GM12878 (cell line): ENCODE results near the gene GABRB3. TPM values are rescaled to one million over a fixed set of nuclear protein-coding genes. Genes with fewer than 3 reads are reported as not detected.

ENCODE experiments used
- ATAC-seq: fragments of 200-7000 bp; cut with Tn5 transposase; 3 replicates; pipeline ENCODE4 v1.9.1; 2020; ENCODE audit warnings: mild to moderate bottlenecking, moderate library complexity
- BruUV-seq: library from RNA; stranded (reverse); fragments of 400-500 nt; replicated peaks from 2 replicates; lab custom pipeline; 2021; lab: Mats Ljungman, UMichigan
- CTCF ChIA-PET: fragments of 300-600 bp; sonication (Branson Sonifier 250); formaldehyde crosslinking; extraction: SDS; loops from one replicate; lab custom pipeline; 2021; ENCODE audit warnings: inconsistent platforms; lab: Yijun Ruan, JAX
- POLR2A ChIA-PET: fragments of 350-600 bp; formaldehyde crosslinking; extraction: SDS; loops from one replicate; lab custom pipeline; 2021; ENCODE audit warnings: inconsistent platforms; lab: Charles Lee
- RAD21 ChIA-PET: fragments of 300-600 bp; sonication (Branson Sonifier 250); formaldehyde crosslinking; loops from one replicate; lab custom pipeline; 2023; ENCODE audit warnings: antibody characterized with exemption; ENCODE audit not compliant: unreplicated experiment; lab: Charles Lee
- SMC1A ChIA-PET: fragments of 300-600 bp; sonication (Branson Sonifier 250); formaldehyde crosslinking; loops from one replicate; lab custom pipeline; 2023; ENCODE audit not compliant: unreplicated experiment, uncharacterized antibody; lab: Charles Lee
- DNase-seq: peaks from one replicate; pipeline ENCODE4 v3.0.0-alpha.2; 2011; ENCODE audit warnings: low read depth, low spot score
- FAIRE-seq: peaks from 3 replicates; lab custom pipeline; 2011; peaks lifted over from hg19 to GRCh38; lab: Jason Lieb, UNC
- H2AFZ ChIP-seq: 2 replicates; pipeline ENCODE4 v1.6.0; 2011; ENCODE audit warnings: low read depth, low read length, control low read depth; ENCODE audit not compliant: control insufficient read depth
- H3K27ac ChIP-seq: 2 replicates; pipeline ENCODE4 v1.5.1; 2011; ENCODE audit warnings: control low read depth; ENCODE audit not compliant: control insufficient read depth, insufficient read depth
- H3K27me3 ChIP-seq, 2 experiments: replicated peaks in 1 of 2; 2 replicates each; pipeline versions ENCODE4 v1.6.0 to v1.6.1; 2011; ENCODE audit warnings: low read length in 1 of 2; ENCODE audit not compliant: control insufficient read depth in 2 of 2, insufficient read depth in 2 of 2
- H3K36me3 ChIP-seq, 2 experiments: 2 replicates each; pipeline ENCODE4 v1.5.1; 2011; ENCODE audit warnings: low read length in 1 of 2; ENCODE audit not compliant: control insufficient read depth in 2 of 2, insufficient read depth in 2 of 2
- H3K4me1 ChIP-seq: 2 replicates; pipeline ENCODE4 v1.6.1; 2011; ENCODE audit warnings: mild to moderate bottlenecking, low read length, moderate library complexity, mixed read lengths; ENCODE audit not compliant: control insufficient read depth, insufficient read depth
- H3K4me2 ChIP-seq: 2 replicates; pipeline ENCODE4 v1.6.0; 2011; ENCODE audit warnings: control low read depth; ENCODE audit not compliant: control insufficient read depth, insufficient read depth
- H3K4me3 ChIP-seq: fragments of 200-600 bp; sonication (generic); 2 replicates; pipeline ENCODE4 v1.5.1; 2016
- H3K79me2 ChIP-seq: 2 replicates; pipeline ENCODE4 v1.6.0; 2011; ENCODE audit warnings: low read length; ENCODE audit not compliant: control insufficient read depth, insufficient read depth
- H3K9ac ChIP-seq: 2 replicates; pipeline ENCODE4 v1.8.0; 2011; ENCODE audit warnings: low read length, control low read depth, mixed read lengths; ENCODE audit not compliant: control insufficient read depth, insufficient read depth
- H3K9me3 ChIP-seq: replicated peaks from 3 replicates; pipeline ENCODE4 v1.5.1; 2011; ENCODE audit warnings: mild to moderate bottlenecking, low read length; ENCODE audit not compliant: control insufficient read depth, insufficient read depth
- H4K20me1 ChIP-seq: 2 replicates; pipeline ENCODE4 v1.6.0; 2011; ENCODE audit not compliant: control insufficient read depth, insufficient read depth
- BMI1 ChIP-seq: fragments of 450-650 bp; IDR thresholded peaks from 2 replicates; pipeline ENCODE4 v1.6.1; 2016; ENCODE audit warnings: mild to moderate bottlenecking, moderate library complexity, borderline replicate concordance
- CBX5 ChIP-seq: sonication (generic); IDR thresholded peaks from 2 replicates; pipeline ENCODE4 v1.6.1; 2016; ENCODE audit warnings: low read depth, moderate library complexity, mild to moderate bottlenecking, inconsistent platforms
- DPF2 ChIP-seq: fragments of 450-650 bp; IDR thresholded peaks from 2 replicates; pipeline ENCODE4 v1.6.1; 2017; ENCODE audit warnings: mild to moderate bottlenecking
- GABPA ChIP-seq: IDR thresholded peaks from 2 replicates; pipeline ENCODE4 v1.6.1; 2014; ENCODE audit warnings: antibody characterized with exemption, low read depth, mild to moderate bottlenecking, inconsistent platforms
- HDGF ChIP-seq: fragments of 450-650 bp; IDR thresholded peaks from 2 replicates; pipeline ENCODE4 v1.6.1; 2016; ENCODE audit warnings: antibody characterized with exemption
- MEF2B ChIP-seq: fragments of 450-650 bp; IDR thresholded peaks from 2 replicates; pipeline ENCODE4 v1.6.1; 2018; ENCODE audit warnings: mild to moderate bottlenecking, moderate library complexity; ENCODE audit not compliant: partially characterized antibody, poor library complexity, severe bottlenecking
- NKRF ChIP-seq: fragments of 450-650 bp; conservative IDR thresholded peaks from 2 replicates; pipeline ENCODE4 v1.6.1; 2017; ENCODE audit warnings: mild to moderate bottlenecking, moderate library complexity
- PAX8 ChIP-seq: fragments of 450-650 bp; IDR thresholded peaks from 2 replicates; pipeline ENCODE4 v1.6.1; 2017; ENCODE audit warnings: mild to moderate bottlenecking, moderate library complexity
- RFX5 ChIP-seq: IDR thresholded peaks from 2 replicates; pipeline ENCODE4 v1.6.1; 2011; ENCODE audit warnings: low read depth, low read length, improper control_type of control experiment
- SKIL ChIP-seq: fragments of 450-650 bp; IDR thresholded peaks from 2 replicates; pipeline ENCODE4 v1.6.1; 2017; ENCODE audit warnings: mild to moderate bottlenecking, low read depth, inconsistent platforms; ENCODE audit not compliant: poor library complexity, severe bottlenecking
- USF1 ChIP-seq: IDR thresholded peaks from 2 replicates; pipeline ENCODE4 v1.6.1; 2011; ENCODE audit warnings: borderline replicate concordance, low read depth, mild to moderate bottlenecking, moderate library complexity, mixed read lengths, low read length; ENCODE audit not compliant: insufficient read depth; ENCODE audit errors: extremely low read length
- ZNF24 ChIP-seq: fragments of 450-650 bp; IDR thresholded peaks from 2 replicates; pipeline ENCODE4 v1.6.1; 2017; ENCODE audit warnings: antibody characterized with exemption, mild to moderate bottlenecking
- WGBS: methylation state at CpG from one replicate; pipeline ENCODE4 v1.1.6; 2016; ENCODE audit warnings: low lambda C conversion rate; ENCODE audit not compliant: insufficient replicate concordance, insufficient coverage; ENCODE audit errors: missing lambda C conversion rate; 5-methylcytosine and 5-hydroxymethylcytosine counted together
- in situ Hi-C: fragments of 300-500 bp; cut with MboI; formaldehyde crosslinking; loops from 9 replicates; pipeline ENCODE4 v1.14.3; 2018; ENCODE audit warnings: mixed read lengths
- intact Hi-C: fragments of 100-400 bp; cut with micrococcal nuclease; formaldehyde crosslinking; loops from one replicate; pipeline ENCODE4 v1.14.2; 2022; ENCODE audit not compliant: unreplicated experiment
- polyA plus RNA-seq, 11 experiments: library from polyadenylated mRNA; depleted of rRNA in 4 of 11; unstranded in 6 of 11; stranded (reverse) in 5 of 11; fragments of >200 nt; fragmentation: Nextera tagmentation in 4 of 11; fragmentation: Illumina TruSeq in 1 of 11; extraction: Ambion mirVana in 4 of 11; extraction: Trizol in 1 of 11; gene quantifications; 1 replicate in 1 of 11; 2 replicates in 10 of 11; pipeline versions ENCODE4 v1.2.1 to v1.2.3, GENCODE V29; 2011 to 2016; ENCODE audit warnings: inconsistent platforms in 2 of 11, missing spikeins in 2 of 11, low read depth in 1 of 11
- total RNA-seq, 4 experiments: library from RNA; depleted of rRNA in 3 of 4; stranded (reverse); fragments of >200 nt in 3 of 4; fragmentation: Illumina TruSeq in 1 of 4; extraction: Trizol in 1 of 4; gene quantifications; 2 replicates each; pipeline versions ENCODE4 v1.2.1 to v1.2.3, GENCODE V29; 2013 to 2021

GABRB3 gene
- total and polyA plus RNA-seq, 10 of the 15 experiments (the other 5 are each of a cell fraction or from before 2014, with no cell fraction given), result 0.05 to 0.08 (median 0.05) TPM; not detected in 7

DNA sequence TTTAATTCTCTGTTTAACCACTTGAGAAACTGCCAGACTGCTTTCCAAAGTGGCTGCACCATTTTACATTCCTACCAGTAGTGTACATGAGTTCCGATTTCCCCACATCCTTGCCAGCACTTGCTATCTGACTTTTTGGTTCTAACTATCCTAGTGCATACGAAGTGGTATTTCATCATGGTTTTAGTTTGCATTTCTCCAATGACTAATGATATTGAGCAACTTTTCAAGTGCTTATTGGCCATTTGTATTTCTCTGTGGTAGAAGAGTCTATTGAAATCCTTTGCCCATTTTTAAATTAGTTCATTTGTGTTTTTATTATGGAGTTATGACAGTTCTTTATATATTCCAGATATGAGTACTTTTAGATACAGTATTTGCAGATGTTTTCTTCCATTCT, 247.8 kb downstream of the GABRB3 start:
- Histone ChIP-seq H3K79me2 (no peaks in the 10 kb centered on the region), H3K4me3 (no peak overlapping the region), H3K9me3 (no peaks in the 10 kb centered on the region), H3K4me2 (no peak overlapping the region), H2AFZ (no peak overlapping the region), H3K36me3 (no peaks in the 10 kb centered on the region), H3K4me1 (no peaks in the 10 kb centered on the region), H3K9ac (no peak overlapping the region), H3K27me3 (no peaks in the 10 kb centered on the region), H3K27ac (no peak overlapping the region), H4K20me1 (no peaks in the 10 kb centered on the region)
- ChIA-PET CTCF (no interaction called here), POLR2A (no interaction called here), RAD21 (no interaction called here), SMC1A (no interaction called here)
- FAIRE-seq, result no peak
- no TSS peak for BruUV-seq
- DNase-seq, result no peak
- in situ Hi-C loops, result no loop called here
- WGBS, result 24% methylated on average over 2 of the region's 2 CpGs
- no peak for ATAC-seq
- intact Hi-C loops, result no loop called here
- TF ChIP-seq BMI1 (no peak), NKRF (no peak), MEF2B (no peak), PAX8 (no peak), ZNF24 (no peak), GABPA (no peak), USF1 (no peak), CBX5 (no peak), DPF2 (no peak), RFX5 (no peak), HDGF (no peak), SKIL (no peak)
